ENCODE data around the gene SOAT2.

GRCh38 chr12:53160000-53160399 lies 56.7 kb downstream of the SOAT2 start:
- TF ChIP-seq CTCF (IDR thresholded peaks at IDR 0.05) (no peak), POLR2A (IDR thresholded peaks at IDR 0.05) (no peak)
